IMR-90 (cell line): Measurements from ENCODE around the gene RXYLT1. TPM values are rescaled to one million over a fixed set of nuclear protein-coding genes. Genes with fewer than 3 reads are reported as not detected.

Experiments
- ATAC-seq: fragments of 200-7000 bp; cut with Tn5 transposase; 2 replicates; pipeline ENCODE4 v1.9.1; 2020; ENCODE audit warnings: low read depth, mild to moderate bottlenecking, moderate library complexity
- BruUV-seq: library from RNA; stranded (reverse); fragments of 400-500 nt; replicated peaks from 2 replicates; lab custom pipeline; 2021; lab: Mats Ljungman, UMichigan
- CTCF ChIA-PET: fragments of 300-600 bp; formaldehyde crosslinking; extraction: SDS; loops from one replicate; lab custom pipeline; 2021; ENCODE audit warnings: antibody characterized with exemption; lab: Yijun Ruan, JAX
- POLR2A ChIA-PET: fragments of 300-600 bp; sonication (Branson Sonifier 250); formaldehyde crosslinking; loops from one replicate; lab custom pipeline; 2022; ENCODE audit warnings: antibody characterized with exemption; ENCODE audit not compliant: unreplicated experiment; lab: Charles Lee
- DNase-seq: peaks from one replicate; pipeline ENCODE4 v3.0.0; 2013
- H2AFZ ChIP-seq: replicated peaks from 2 replicates; pipeline ENCODE3; 2013; ENCODE audit warnings: low read length, mild to moderate bottlenecking; ENCODE audit not compliant: poor library complexity
- H2AK5ac ChIP-seq: 2 replicates; pipeline ENCODE4 v1.6.1; 2013; ENCODE audit warnings: low read depth, low read length, inconsistent platforms
- H2AK9ac ChIP-seq: replicated peaks from 2 replicates; pipeline ENCODE3; 2013; ENCODE audit warnings: mild to moderate bottlenecking, low read depth, low read length, moderate library complexity; ENCODE audit not compliant: poor library complexity
- H2BK120ac ChIP-seq: 2 replicates; pipeline ENCODE4 v1.6.1; 2013; ENCODE audit warnings: low read depth, low read length, inconsistent platforms
- H2BK15ac ChIP-seq: 3 replicates; pipeline ENCODE4 v1.6.1; 2013; ENCODE audit warnings: low read depth, low read length, inconsistent platforms
- H2BK20ac ChIP-seq: 2 replicates; pipeline ENCODE4 v1.6.1; 2013; ENCODE audit warnings: low read depth, mild to moderate bottlenecking, inconsistent platforms, low read length, moderate library complexity
- H2BK5ac ChIP-seq: 2 replicates; pipeline ENCODE4 v1.6.1; 2013; ENCODE audit warnings: mild to moderate bottlenecking, low read depth, low read length, inconsistent platforms; ENCODE audit not compliant: poor library complexity, severe bottlenecking
- H3K14ac ChIP-seq: replicated peaks from 2 replicates; pipeline ENCODE4 v1.6.1; 2013; ENCODE audit warnings: low read depth, low read length, inconsistent platforms
- H3K18ac ChIP-seq: 2 replicates; pipeline ENCODE4 v1.6.1; 2013; ENCODE audit warnings: low read depth, low read length, control low read depth
- H3K23ac ChIP-seq: 2 replicates; pipeline ENCODE4 v1.6.1; 2013; ENCODE audit warnings: low read depth, low read length, inconsistent platforms
- H3K27ac ChIP-seq: 2 replicates; pipeline ENCODE4 v1.5.1; 2013; ENCODE audit warnings: mild to moderate bottlenecking, control low read depth, low read length; ENCODE audit not compliant: insufficient read depth
- H3K27me3 ChIP-seq: 2 replicates; pipeline ENCODE4 v1.6.1; 2013; ENCODE audit warnings: low read length; ENCODE audit not compliant: control insufficient read depth, insufficient read depth
- H3K36me3 ChIP-seq: 2 replicates; pipeline ENCODE4 v1.6.1; 2013; ENCODE audit warnings: low read length, mixed read lengths; ENCODE audit not compliant: control insufficient read depth, insufficient read depth
- H3K4ac ChIP-seq: 2 replicates; pipeline ENCODE4 v1.6.1; 2013; ENCODE audit warnings: low read depth, low read length, inconsistent platforms
- H3K4me1 ChIP-seq: 2 replicates; pipeline ENCODE4 v1.6.1; 2013; ENCODE audit warnings: low read length, mixed read lengths; ENCODE audit not compliant: control insufficient read depth, insufficient read depth
- H3K4me2 ChIP-seq: 2 replicates; pipeline ENCODE4 v1.6.1; 2013; ENCODE audit warnings: low read depth, mild to moderate bottlenecking, control low read depth, low read length, moderate library complexity
- H3K4me3 ChIP-seq: 2 replicates; pipeline ENCODE4 v1.5.1; 2013; ENCODE audit warnings: low read depth, mild to moderate bottlenecking, control low read depth, low read length, moderate library complexity; ENCODE audit not compliant: insufficient read depth
- H3K56ac ChIP-seq: 2 replicates; pipeline ENCODE4 v1.6.1; 2013; ENCODE audit warnings: low read length, inconsistent platforms; ENCODE audit not compliant: insufficient read depth; ENCODE audit errors: extremely low read depth
- H3K79me1 ChIP-seq, 2 experiments: 2 replicates each; pipeline ENCODE4 v1.6.1; 2013; ENCODE audit warnings: low read length in 2 of 2, inconsistent platforms in 1 of 2, low read depth in 1 of 2
- H3K9ac ChIP-seq: 2 replicates; pipeline ENCODE4 v1.6.1; 2013; ENCODE audit warnings: low read depth, low read length, control low read depth
- H3K9me1 ChIP-seq: 2 replicates; pipeline ENCODE4 v1.6.1; 2013; ENCODE audit warnings: low read length, inconsistent platforms; ENCODE audit not compliant: insufficient read depth
- H3K9me3 ChIP-seq: 2 replicates; pipeline ENCODE4 v1.6.1; 2013; ENCODE audit warnings: low read length; ENCODE audit not compliant: control insufficient read depth, insufficient read depth
- H4K20me1 ChIP-seq: 2 replicates; pipeline ENCODE4 v1.6.1; 2013; ENCODE audit warnings: low read length, inconsistent platforms; ENCODE audit not compliant: insufficient read depth
- H4K5ac ChIP-seq: 2 replicates; pipeline ENCODE4 v1.6.1; 2013; ENCODE audit warnings: mild to moderate bottlenecking, low read depth, low read length, control low read depth
- H4K8ac ChIP-seq, 2 experiments: 2 replicates each; pipeline ENCODE4 v1.6.1; 2013; ENCODE audit warnings: low read depth in 2 of 2, low read length in 2 of 2, control low read depth in 1 of 2, inconsistent platforms in 1 of 2
- H4K91ac ChIP-seq: 2 replicates; pipeline ENCODE4 v1.6.1; 2013; ENCODE audit warnings: low read depth, low read length, inconsistent platforms; ENCODE audit not compliant: insufficient read depth
- BHLHE40 ChIP-seq: fragments of 150-350 bp; IDR thresholded peaks from 2 replicates; pipeline ENCODE4 v1.6.1; 2016; ENCODE audit warnings: mild to moderate bottlenecking, low read depth, low read length
- CEBPB ChIP-seq: IDR thresholded peaks from 2 replicates; pipeline ENCODE4 v1.6.1; 2012; ENCODE audit warnings: low read depth, low read length, improper control_type of control experiment
- CHD1 ChIP-seq: IDR thresholded peaks from 2 replicates; pipeline ENCODE4 v1.6.1; 2012; ENCODE audit warnings: low read depth, low read length, improper control_type of control experiment
- FOS ChIP-seq: fragments of 150-350 bp; IDR thresholded peaks from 2 replicates; pipeline ENCODE4 v1.6.1; 2016; ENCODE audit warnings: low read depth, low read length
- MAZ ChIP-seq: IDR thresholded peaks from 2 replicates; pipeline ENCODE4 v1.6.1; 2012; ENCODE audit warnings: low read depth, mild to moderate bottlenecking, low read length, improper control_type of control experiment, moderate library complexity, borderline replicate concordance
- MXI1 ChIP-seq: IDR thresholded peaks from 2 replicates; pipeline ENCODE4 v1.6.1; 2012; ENCODE audit warnings: low read depth, mild to moderate bottlenecking, low read length, moderate library complexity, borderline replicate concordance
- NFE2L2 ChIP-seq: fragments of 150-350 bp; IDR thresholded peaks from 2 replicates; pipeline ENCODE4 v1.6.1; 2016; ENCODE audit warnings: low read depth, mild to moderate bottlenecking, low read length
- RCOR1 ChIP-seq: IDR thresholded peaks from 2 replicates; pipeline ENCODE4 v1.6.1; 2012; ENCODE audit warnings: mild to moderate bottlenecking, low read length, improper control_type of control experiment; ENCODE audit not compliant: insufficient replicate concordance
- RFX5 ChIP-seq: IDR thresholded peaks from 2 replicates; pipeline ENCODE4 v1.8.0; 2012; ENCODE audit warnings: low read depth, mild to moderate bottlenecking, low read length, moderate library complexity
- SMC3 ChIP-seq: fragments of 150-350 bp; IDR thresholded peaks from 2 replicates; pipeline ENCODE4 v1.6.1; 2016; ENCODE audit warnings: low read depth, mild to moderate bottlenecking, antibody characterized with exemption, low read length, moderate library complexity
- WGBS, 2 experiments: methylation state at CpG; one replicate each; pipeline versions ENCODE4 v1.1.5 to v1.1.7; 2013; ENCODE audit warnings: missing lambda C conversion rate in 2 of 2; ENCODE audit not compliant: insufficient read length in 1 of 2; ENCODE audit errors: extremely low coverage in 2 of 2; 5-methylcytosine and 5-hydroxymethylcytosine counted together
- dilution Hi-C: fragments of 300-500 bp; cut with HindIII; formaldehyde crosslinking; loops from one replicate; pipeline ENCODE4 v1.14.3; 2018; ENCODE audit warnings: low sequenced_read_pairs; ENCODE audit not compliant: unreplicated experiment
- in situ Hi-C: fragments of 300-500 bp; cut with MboI; formaldehyde crosslinking; loops from 3 replicates; pipeline ENCODE4 v1.14.3; 2019; ENCODE audit warnings: low sequenced_read_pairs, inconsistent platforms, mixed read lengths
- intact Hi-C: fragments of 100-400 bp; cut with micrococcal nuclease; formaldehyde crosslinking; loops from 2 replicates; pipeline ENCODE4 v1.10.0; 2022
- polyA plus RNA-seq, 3 experiments: library from polyadenylated mRNA; depleted of rRNA; stranded (reverse); fragments of >200 nt; gene quantifications; 2 replicates each; pipeline ENCODE4 v1.2.3, GENCODE V29; 2012; ENCODE audit warnings: low replicate concordance in 1 of 3
- total RNA-seq: library from RNA; depleted of rRNA; stranded (reverse); fragments of >200 nt; gene quantifications from 2 replicates; pipeline ENCODE4 v1.2.3, GENCODE V29; 2012
- TF ChIP-seq, protein P1 (sequence below): conservative IDR thresholded peaks from 2 replicates; pipeline ENCODE4 v1.5.1; 2012; ENCODE audit warnings: mild to moderate bottlenecking, low read depth, low read length, improper control_type of control experiment
- TF ChIP-seq, protein P2 (sequence below): fragments of 150-350 bp; IDR thresholded peaks from 2 replicates; pipeline ENCODE4 v1.6.1; 2017; ENCODE audit warnings: mild to moderate bottlenecking, antibody characterized with exemption, low read length, low read depth
- TF ChIP-seq, protein P3 (sequence below): fragments of 150-350 bp; IDR thresholded peaks from 2 replicates; pipeline ENCODE4 v1.6.1; 2016; ENCODE audit warnings: low read depth, mild to moderate bottlenecking, low read length, moderate library complexity, borderline replicate concordance

RXYLT1 gene
- total and polyA plus RNA-seq, 2 of the 4 experiments (the other 2 are of a cell fraction), result 9.0 to 9.5 TPM

DNA sequence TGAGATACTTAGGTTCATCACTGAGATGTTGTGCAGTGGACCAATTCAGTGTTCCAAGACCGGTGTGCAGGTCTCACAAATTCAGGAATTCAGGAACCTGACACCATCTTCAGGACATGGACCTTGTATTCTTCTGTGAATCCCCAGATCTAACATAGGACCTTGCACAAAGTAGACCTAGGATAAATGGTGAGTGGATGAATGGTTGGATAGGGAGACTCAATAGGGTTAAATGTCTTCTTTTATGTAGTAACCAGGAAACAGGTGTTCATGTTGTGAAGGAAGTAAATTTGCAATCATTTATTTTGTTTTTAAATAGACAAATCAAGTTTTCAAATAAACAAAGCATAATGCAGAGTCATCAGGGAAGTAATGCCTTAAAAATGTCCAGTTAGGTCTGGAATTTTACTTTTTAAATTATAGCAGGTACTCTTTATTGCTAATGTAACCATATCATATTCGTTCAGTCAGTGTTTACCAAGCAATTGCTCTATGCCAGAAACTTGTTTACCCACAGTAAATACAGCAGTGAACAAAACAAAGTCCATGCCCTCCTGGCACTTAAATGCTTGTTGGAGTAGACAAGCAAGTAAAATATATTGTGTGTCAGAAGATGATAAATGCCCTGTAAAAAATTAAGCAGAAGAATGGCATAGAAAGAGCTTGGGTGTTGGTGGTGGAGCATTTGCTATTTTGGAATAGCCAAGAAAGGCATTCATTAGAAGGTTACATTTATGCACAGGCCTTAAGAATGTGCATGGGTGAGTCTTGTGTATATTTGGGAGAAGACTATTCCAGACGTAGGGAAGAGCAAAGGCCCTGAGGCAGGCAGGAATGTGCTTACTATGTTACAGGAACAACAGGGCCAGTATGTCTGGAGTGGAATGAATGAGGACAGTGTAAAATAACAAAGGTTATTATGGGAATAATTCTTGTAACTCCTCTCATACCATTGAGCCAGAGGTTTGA is 26.3 kb downstream of the RXYLT1 start:
- H3K9me1 ChIP-seq, result peaks cover 3% of the 10 kb centered on the region; the same call in 1 of the 2 replicates
- no peak overlapping the region for H3K27ac ChIP-seq
- no peak overlapping the region for H2AK9ac ChIP-seq
- H2AFZ ChIP-seq, result no peak overlapping the region
- H3K23ac ChIP-seq, result no peak overlapping the region
- H4K5ac ChIP-seq, result no peak overlapping the region
- in situ Hi-C loops, result no loop called here
- H3K4me1 ChIP-seq, result peaks cover 2% of the 10 kb centered on the region; the same call in 1 of the 2 replicates
- ChIA-PET CTCF (no interaction called here), POLR2A (no interaction called here)
- no peak overlapping the region for H2BK120ac ChIP-seq
- no TSS peak for BruUV-seq
- dilution Hi-C loops, result no loop called here
- no peak overlapping the region for H3K9ac ChIP-seq
- no peak overlapping the region for H2BK15ac ChIP-seq
- no peak overlapping the region for H3K18ac ChIP-seq
- no peak overlapping the region for H3K56ac ChIP-seq
- no peak overlapping the region for H3K4me3 ChIP-seq
- H4K91ac ChIP-seq, result no peak overlapping the region
- H3K4me2 ChIP-seq, result no peak overlapping the region
- H2BK5ac ChIP-seq, result no peak overlapping the region
- no peak overlapping the region for H2BK20ac ChIP-seq
- H3K27me3 ChIP-seq, result no peaks in the 10 kb centered on the region
- no peaks in the 10 kb centered on the region for H4K20me1 ChIP-seq
- no peak overlapping the region for H3K4ac ChIP-seq
- H2AK5ac ChIP-seq, result no peak overlapping the region
- no peak; the same call in none of the 2 replicates for ATAC-seq
- no peak overlapping the region for H4K8ac ChIP-seq
- 100% methylated on average over 1 of the region's 3 CpGs; no CpG with 5 or more reads in 1 of the 2 experiments for WGBS, 2 experiments
- peaks cover 4% of the 10 kb centered on the region; the same call in 1 of the 2 replicates for H3K36me3 ChIP-seq
- no peaks in the 10 kb centered on the region for H3K79me1 ChIP-seq
- no peak for DNase-seq
- no peaks in the 10 kb centered on the region for H3K9me3 ChIP-seq
- intact Hi-C loops, result no loop called here
- no peak overlapping the region for H3K14ac ChIP-seq
- TF ChIP-seq, protein P1, sequence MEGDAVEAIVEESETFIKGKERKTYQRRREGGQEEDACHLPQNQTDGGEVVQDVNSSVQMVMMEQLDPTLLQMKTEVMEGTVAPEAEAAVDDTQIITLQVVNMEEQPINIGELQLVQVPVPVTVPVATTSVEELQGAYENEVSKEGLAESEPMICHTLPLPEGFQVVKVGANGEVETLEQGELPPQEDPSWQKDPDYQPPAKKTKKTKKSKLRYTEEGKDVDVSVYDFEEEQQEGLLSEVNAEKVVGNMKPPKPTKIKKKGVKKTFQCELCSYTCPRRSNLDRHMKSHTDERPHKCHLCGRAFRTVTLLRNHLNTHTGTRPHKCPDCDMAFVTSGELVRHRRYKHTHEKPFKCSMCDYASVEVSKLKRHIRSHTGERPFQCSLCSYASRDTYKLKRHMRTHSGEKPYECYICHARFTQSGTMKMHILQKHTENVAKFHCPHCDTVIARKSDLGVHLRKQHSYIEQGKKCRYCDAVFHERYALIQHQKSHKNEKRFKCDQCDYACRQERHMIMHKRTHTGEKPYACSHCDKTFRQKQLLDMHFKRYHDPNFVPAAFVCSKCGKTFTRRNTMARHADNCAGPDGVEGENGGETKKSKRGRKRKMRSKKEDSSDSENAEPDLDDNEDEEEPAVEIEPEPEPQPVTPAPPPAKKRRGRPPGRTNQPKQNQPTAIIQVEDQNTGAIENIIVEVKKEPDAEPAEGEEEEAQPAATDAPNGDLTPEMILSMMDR, result no peak
- TF ChIP-seq CHD1 (no peak), SMC3 (no peak), FOS (no peak), CEBPB (no peak), MXI1 (no peak), NFE2L2 (no peak), RCOR1 (no peak), RFX5 (no peak), BHLHE40 (no peak), MAZ (no peak)
- TF ChIP-seq, protein P2, sequence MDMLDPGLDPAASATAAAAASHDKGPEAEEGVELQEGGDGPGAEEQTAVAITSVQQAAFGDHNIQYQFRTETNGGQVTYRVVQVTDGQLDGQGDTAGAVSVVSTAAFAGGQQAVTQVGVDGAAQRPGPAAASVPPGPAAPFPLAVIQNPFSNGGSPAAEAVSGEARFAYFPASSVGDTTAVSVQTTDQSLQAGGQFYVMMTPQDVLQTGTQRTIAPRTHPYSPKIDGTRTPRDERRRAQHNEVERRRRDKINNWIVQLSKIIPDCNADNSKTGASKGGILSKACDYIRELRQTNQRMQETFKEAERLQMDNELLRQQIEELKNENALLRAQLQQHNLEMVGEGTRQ, result no peak
- TF ChIP-seq, protein P3, sequence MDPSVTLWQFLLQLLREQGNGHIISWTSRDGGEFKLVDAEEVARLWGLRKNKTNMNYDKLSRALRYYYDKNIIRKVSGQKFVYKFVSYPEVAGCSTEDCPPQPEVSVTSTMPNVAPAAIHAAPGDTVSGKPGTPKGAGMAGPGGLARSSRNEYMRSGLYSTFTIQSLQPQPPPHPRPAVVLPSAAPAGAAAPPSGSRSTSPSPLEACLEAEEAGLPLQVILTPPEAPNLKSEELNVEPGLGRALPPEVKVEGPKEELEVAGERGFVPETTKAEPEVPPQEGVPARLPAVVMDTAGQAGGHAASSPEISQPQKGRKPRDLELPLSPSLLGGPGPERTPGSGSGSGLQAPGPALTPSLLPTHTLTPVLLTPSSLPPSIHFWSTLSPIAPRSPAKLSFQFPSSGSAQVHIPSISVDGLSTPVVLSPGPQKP, result no peak
